ENCODE measurements around the gene FBXL4. TPM values are rescaled to one million over a fixed set of nuclear protein-coding genes. Genes with fewer than 3 reads are reported as not detected.

FBXL4 gene
- total RNA-seq, 1 donor from 2014 or later: 12.8 TPM

- intact Hi-C loops (cut with DNase I): no loop called here
- DNase-seq (ENCODE audit: low spot score): no peak
Measured at GRCh38 chr6:98842342-98843180, 105.2 kb downstream of the FBXL4 start.

- intact Hi-C loops (cut with DNase I): no loop called here
- DNase-seq (ENCODE audit: low spot score): no peak
Measured at GRCh38 chr6:98841621-98842341, 106.0 kb downstream of the FBXL4 start.

- intact Hi-C loops (cut with DNase I): no loop called here
- DNase-seq (ENCODE audit: low spot score): no peak
Measured at GRCh38 chr6:98840996-98841513, 106.7 kb downstream of the FBXL4 start.

- DNase-seq (ENCODE audit: low spot score): no peak
- intact Hi-C loops (cut with DNase I): no loop called here
Measured at GRCh38 chr6:98840385-98840784, 107.4 kb downstream of the FBXL4 start.

DNA sequence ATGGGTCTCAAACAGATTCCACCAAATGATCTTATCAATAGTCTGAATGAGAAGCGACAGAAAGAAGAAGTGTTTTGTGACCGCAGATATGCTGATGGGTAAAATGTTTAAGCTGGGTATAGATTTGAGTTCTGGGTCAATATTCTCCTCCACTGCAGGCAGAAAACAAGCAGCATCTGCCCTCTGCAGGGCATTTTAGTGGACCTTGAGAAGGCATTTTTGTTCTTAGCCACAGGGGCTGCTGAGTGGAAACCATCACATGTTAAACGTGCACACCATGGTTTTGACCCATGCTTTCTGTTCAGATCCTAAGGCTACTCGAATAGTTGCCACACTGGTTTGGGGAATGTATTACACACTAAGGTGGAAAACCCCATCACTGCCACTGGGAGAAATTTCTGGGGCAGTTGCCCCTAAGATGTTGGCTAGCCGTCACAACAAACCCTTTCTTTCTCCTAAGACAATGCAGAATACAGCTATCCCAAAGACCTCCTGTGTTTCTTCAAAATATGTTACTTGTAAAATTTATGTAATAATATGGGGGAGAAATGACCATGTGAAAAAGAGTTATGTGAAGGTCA, 107.9 kb downstream of the FBXL4 start:
- no peak for DNase-seq (ENCODE audit: low spot score)
- intact Hi-C loops (cut with DNase I): no loop called here

DNA sequence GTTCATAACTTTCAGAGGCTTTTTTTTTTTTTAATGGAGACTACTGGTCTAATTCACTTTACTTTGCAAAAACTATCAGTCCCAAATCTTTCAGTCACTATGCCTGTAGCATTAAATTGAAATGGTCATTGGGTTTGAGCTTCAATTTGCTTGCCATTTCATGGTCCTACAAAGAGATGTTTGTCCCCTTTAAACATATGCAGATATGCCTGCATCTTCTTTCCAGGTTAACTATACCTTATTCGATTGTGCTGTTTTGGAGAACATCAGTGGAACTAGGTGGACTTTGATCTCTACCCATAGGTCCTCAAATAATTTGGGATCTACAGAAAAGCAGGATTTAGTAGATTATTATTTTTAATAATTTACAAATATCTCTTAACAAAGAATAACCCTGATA, 108.8 kb downstream of the FBXL4 start:
- DNase-seq (ENCODE audit: low spot score): no peak
- intact Hi-C loops (cut with DNase I): no loop called here

GRCh38 chr6:98838032-98838431, 109.7 kb downstream of the FBXL4 start:
- intact Hi-C loops (cut with DNase I): no loop called here
- no peak for DNase-seq (ENCODE audit: low spot score)

DNA sequence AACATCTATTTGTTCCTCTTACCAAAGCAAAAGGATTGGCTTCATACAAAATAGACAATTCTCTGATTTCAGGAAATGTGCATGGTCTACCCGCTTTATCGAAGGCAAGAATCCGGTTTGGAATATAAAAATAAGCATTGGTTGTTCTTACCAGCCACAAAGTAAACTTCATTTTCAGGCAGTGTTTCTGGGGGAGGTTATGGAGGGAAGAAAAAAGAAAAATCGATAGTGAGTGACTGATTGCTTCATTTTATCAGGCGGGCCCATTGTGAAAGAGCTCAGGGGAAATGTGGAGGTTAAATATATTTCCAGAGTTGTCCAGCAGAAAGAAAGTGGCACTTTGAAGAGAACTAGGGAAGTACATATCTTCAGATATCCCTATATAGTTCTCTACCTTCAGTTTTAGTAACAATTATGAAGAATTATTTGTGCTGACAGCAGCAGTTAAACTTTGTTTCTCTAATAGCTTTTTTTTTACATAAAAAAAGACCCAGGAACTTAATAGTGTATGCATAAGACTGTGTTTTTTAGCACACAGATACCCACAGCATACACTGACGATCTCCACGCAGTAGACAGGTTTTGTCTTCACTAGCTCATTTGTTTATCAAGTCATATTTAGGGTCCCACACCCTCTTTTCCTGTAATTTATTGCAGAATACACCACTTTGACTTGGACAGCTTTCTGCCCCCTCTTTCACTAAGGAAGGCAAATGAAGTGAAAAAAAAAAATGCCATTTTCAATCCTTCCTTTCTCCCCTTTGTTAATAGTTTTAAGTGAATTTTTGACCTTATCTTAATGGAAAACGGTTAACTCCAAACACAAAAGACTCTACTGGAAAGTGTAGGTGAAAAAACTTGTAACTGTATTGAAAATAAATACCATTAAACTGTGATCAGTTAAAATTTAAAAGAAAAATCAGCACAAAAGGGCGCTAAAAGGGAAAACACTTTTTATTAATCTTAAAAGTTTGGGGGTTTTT, 110.5 kb downstream of the FBXL4 start:
- intact Hi-C loops (cut with DNase I): no loop called here

GRCh38 chr6:98836025-98836961, 111.5 kb downstream of the FBXL4 start:
- DNase-seq (ENCODE audit: low spot score): no peak
- intact Hi-C loops (cut with DNase I): no loop called here

More for the DNA sequence above, 110.5 kb downstream of the FBXL4 start:
- no peak for DNase-seq (ENCODE audit: low spot score)

- DNase-seq (ENCODE audit: low spot score): no peak
- intact Hi-C loops (cut with DNase I): no loop called here
Measured at GRCh38 chr6:98835149-98836024, 112.4 kb downstream of the FBXL4 start.

DNA sequence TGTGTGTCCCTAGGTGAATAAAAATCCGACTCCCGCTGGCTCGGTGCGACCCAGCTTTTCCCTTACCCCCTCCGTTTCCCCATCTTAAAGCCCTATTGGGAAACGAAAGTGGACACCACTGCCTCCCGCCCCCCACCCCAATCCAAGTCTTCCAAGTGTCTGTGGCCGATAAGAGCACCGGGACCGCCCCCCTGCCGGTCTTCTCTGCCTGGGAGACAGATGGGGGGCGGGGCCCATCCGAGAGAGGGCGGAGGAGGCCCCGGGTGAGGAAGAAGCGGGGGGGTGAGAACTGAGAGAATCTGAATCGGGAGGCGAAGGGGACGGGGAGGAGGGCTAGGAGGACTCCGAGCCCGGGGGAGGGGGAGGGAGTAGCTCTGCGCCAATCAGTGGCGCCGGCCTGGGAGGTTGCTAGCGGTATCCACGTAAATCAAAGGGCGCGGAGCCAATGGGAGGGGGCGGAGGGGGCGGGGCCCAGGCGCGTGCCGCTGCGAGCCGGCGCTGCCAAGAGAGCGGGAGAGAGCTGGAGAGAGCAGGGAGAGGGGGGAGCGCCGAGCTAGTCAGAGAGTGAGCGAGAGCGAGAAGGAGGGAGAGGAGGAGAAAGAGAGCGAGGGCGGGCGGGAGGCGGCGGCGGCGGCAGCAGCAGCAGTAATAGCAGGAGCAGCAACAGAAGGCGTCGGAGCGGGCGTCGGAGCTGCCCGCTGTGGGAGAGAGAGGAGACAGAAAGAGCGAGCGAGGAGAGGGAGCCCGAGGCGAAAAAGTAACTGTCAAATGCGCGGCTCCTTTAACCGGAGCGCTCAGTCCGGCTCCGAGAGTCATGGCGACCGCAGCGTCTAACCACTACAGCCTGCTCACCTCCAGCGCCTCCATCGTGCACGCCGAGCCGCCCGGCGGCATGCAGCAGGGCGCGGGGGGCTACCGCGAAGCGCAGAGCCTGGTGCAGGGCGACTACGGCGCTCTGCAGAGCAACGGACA, 113.4 kb downstream of the FBXL4 start, which contains the start of gene POU3F2:
Gene POU3F2, plus strand, starts transcription at position 515 of the 972 bp plus-strand sequence. Its CDS starts 300 bp downstream, at position 815.
- no peak for DNase-seq (ENCODE audit: low spot score)
- intact Hi-C loops (cut with DNase I): no loop called here

DNA sequence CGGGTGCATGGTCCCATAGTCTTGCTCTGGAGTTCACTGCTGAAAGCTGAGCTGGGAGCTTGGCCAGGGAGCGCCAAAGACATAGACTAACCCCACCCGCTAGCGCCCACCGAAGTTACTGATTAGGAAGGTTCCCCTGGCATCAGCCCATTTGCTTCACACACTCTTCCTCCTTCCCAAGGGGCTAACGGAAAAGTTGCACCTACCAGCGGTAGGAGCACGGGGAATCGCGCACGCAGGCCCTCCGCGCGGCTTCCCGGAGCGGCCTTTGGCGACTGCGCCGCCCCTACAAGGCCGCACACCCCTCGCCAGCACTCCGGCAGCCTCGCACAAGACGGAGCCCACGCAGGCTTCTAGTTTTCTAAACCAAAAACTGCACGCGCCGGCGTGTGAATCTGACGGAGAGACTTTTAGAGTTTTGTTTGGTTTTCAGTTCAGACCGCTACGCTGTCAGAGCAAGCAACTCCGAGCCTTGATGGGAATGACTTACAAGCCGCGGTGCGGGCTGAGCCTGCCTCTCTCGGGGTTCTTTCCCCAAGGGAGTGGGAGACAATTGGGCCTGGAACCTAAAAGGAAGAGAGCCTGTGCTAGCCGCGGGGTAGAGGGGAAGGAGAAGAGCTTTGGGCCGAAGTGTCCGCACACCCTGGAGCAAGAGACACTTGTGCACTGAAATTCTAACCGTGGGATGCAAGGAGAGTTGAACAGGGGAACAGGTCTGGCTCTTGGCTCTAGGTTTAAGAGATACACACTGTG, 114.3 kb downstream of the FBXL4 start:
- no peak for DNase-seq (ENCODE audit: low spot score)
- intact Hi-C loops (cut with DNase I): no loop called here

DNA sequence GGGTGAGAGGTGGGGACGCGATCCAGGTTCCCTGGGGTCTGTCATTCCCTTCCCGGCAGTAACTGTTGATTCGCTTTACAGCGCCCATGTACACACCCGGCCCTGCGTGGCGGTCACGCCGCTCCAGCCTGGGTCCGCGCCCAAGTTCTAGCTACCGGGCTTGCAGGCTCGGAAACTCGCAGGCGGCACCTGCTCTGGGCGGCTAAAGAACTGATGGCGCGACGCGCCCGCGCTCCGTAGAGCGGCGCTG, 114.8 kb downstream of the FBXL4 start:
- DNase-seq (ENCODE audit: low spot score): no peak
- intact Hi-C loops (cut with DNase I): no loop called here

GRCh38 chr6:98832284-98833056, 115.3 kb downstream of the FBXL4 start:
- DNase-seq (ENCODE audit: low spot score): no peak
- intact Hi-C loops (cut with DNase I): no loop called here

DNA sequence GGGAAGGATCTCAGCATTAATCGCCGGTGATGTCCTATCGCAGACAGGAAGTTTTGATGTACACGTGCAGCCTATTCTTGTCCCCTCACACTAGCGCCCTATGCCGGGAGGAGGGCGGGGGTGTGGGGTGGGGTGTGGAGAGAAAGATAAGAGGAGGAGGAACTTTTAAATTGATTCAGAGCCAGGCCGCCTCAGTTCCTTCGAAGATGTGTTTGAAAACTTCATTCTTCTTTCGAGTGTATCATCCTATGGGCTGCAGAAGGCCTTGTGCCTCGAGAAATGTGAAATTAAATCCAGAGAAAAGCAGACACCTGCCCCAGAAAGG, 115.8 kb downstream of the FBXL4 start:
- DNase-seq (ENCODE audit: low spot score): no peak
- intact Hi-C loops (cut with DNase I): no loop called here

Data from cardiac septum (tissue), 1 donor.